ENCODE results near the gene ACP4.

Gene ACP4

DNA sequence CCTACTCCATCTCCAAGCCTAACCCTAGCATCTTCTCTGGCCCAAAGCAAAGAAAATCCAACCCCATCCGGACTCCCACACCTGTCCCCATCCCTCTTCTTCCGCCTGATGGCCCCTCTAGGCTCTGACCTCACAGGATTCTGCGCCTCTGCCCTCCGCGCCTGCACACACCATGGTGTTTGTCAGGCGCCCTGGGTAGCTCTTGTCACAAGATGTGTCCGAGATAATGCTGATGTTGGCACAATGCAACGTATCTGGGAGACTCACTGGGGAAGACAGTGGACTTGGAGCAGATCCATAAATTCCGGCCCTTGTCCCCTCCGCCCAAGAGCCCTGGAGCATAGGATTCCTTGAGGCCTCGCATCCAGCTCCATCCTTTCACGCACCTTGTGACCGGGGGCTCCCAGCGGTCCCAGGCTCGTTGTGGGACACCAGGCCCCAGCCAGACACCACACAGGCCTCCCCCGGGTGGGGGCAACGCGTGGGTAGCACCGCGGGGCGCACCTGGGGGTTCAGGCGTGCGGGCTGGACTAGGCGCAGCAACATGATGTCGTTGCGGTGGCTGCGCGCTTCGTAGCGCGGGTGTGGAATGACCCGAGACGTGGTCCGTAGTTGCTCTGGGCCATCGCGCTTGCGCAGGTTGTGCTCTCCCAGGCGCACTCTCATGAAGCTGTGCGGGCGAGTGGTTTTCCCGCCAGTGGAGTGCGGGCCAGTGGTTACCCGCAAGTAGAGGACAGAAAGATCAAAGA lies 36.5 kb downstream of the ACP4 start:
- no peak overlapping the region for H3K27ac ChIP-seq (ENCODE audit: low read length)
- H3K4me3 ChIP-seq (ENCODE audit: low read length), result no peak overlapping the region
- no peak for TF ChIP-seq EZH2 (optimal IDR thresholded peaks at IDR 0.05; ENCODE audit: low read depth, low read length)
- no peak for TF ChIP-seq EZH2phosphoT487 (IDR thresholded peaks at IDR 0.05; ENCODE audit: low read length)
- TF ChIP-seq CTCF (IDR thresholded peaks at IDR 0.05; ENCODE audit: low read length), result no peak
- no peaks in the 10 kb centered on the region for H3F3A ChIP-seq (ENCODE audit: insufficient read depth, low read length)
- H3K9ac ChIP-seq (ENCODE audit: low read length), result no peak overlapping the region
- no peak overlapping the region for H3K4me2 ChIP-seq (ENCODE audit: low read depth, low read length)
- H3K27me3 ChIP-seq (replicated peaks; ENCODE audit: insufficient read depth, low read length), result peaks cover 88% of the 10 kb centered on the region
- no peak for DNase-seq
- H3K9me2 ChIP-seq (replicated peaks; ENCODE audit: insufficient read depth, low read length), result no peaks in the 10 kb centered on the region
- H4K20me1 ChIP-seq (ENCODE audit: insufficient read depth, low read length), result no peaks in the 10 kb centered on the region
- no peaks in the 10 kb centered on the region for H3K79me2 ChIP-seq (ENCODE audit: low read length)
- H3K36me3 ChIP-seq (replicated peaks; ENCODE audit: insufficient read depth, low read length), result no peaks in the 10 kb centered on the region
- H2AFZ ChIP-seq (ENCODE audit: low read length), result no peak overlapping the region
- H3K9me3 ChIP-seq (replicated peaks; ENCODE audit: insufficient read depth, low read length), result no peaks in the 10 kb centered on the region
- no peaks in the 10 kb centered on the region for H3K4me1 ChIP-seq (ENCODE audit: low read length)

GRCh38 chr19:50827476-50827875 lies 37.3 kb downstream of the ACP4 start:
- Histone ChIP-seq H3K4me3 (ENCODE audit: low read length) (no peak overlapping the region), H3K4me1 (ENCODE audit: low read length) (no peaks in the 10 kb centered on the region), H3K9ac (ENCODE audit: low read length) (no peak overlapping the region), H3K79me2 (ENCODE audit: low read length) (no peaks in the 10 kb centered on the region), H3K36me3 (replicated peaks; ENCODE audit: insufficient read depth, low read length) (no peaks in the 10 kb centered on the region), H3K4me2 (ENCODE audit: low read depth, low read length) (no peak overlapping the region), H3K27ac (ENCODE audit: low read length) (no peak overlapping the region), H3F3A (ENCODE audit: insufficient read depth, low read length) (no peaks in the 10 kb centered on the region), H3K9me3 (replicated peaks; ENCODE audit: insufficient read depth, low read length) (no peaks in the 10 kb centered on the region), H2AFZ (ENCODE audit: low read length) (no peak overlapping the region), H4K20me1 (ENCODE audit: insufficient read depth, low read length) (no peaks in the 10 kb centered on the region), H3K9me2 (replicated peaks; ENCODE audit: insufficient read depth, low read length) (no peaks in the 10 kb centered on the region), H3K27me3 (replicated peaks; ENCODE audit: insufficient read depth, low read length) (peaks cover 87% of the 10 kb centered on the region)
- TF ChIP-seq EZH2phosphoT487 (IDR thresholded peaks at IDR 0.05; ENCODE audit: low read length), result no peak
- TF ChIP-seq CTCF (IDR thresholded peaks at IDR 0.05; ENCODE audit: low read length), result no peak
- no peak for TF ChIP-seq EZH2 (optimal IDR thresholded peaks at IDR 0.05; ENCODE audit: low read depth, low read length)
- no peak for DNase-seq

- Histone ChIP-seq H2AFZ (ENCODE audit: low read length) (no peak overlapping the region), H3K9me3 (replicated peaks; ENCODE audit: insufficient read depth, low read length) (no peaks in the 10 kb centered on the region), H3K4me2 (ENCODE audit: low read depth, low read length) (no peak overlapping the region), H3K9me2 (replicated peaks; ENCODE audit: insufficient read depth, low read length) (no peaks in the 10 kb centered on the region), H3K4me3 (ENCODE audit: low read length) (no peak overlapping the region), H3K4me1 (ENCODE audit: low read length) (no peaks in the 10 kb centered on the region), H4K20me1 (ENCODE audit: insufficient read depth, low read length) (no peaks in the 10 kb centered on the region), H3K79me2 (ENCODE audit: low read length) (no peaks in the 10 kb centered on the region), H3K9ac (ENCODE audit: low read length) (no peak overlapping the region), H3K27ac (ENCODE audit: low read length) (no peak overlapping the region), H3K27me3 (replicated peaks; ENCODE audit: insufficient read depth, low read length) (peaks cover 83% of the 10 kb centered on the region), H3K36me3 (replicated peaks; ENCODE audit: insufficient read depth, low read length) (no peaks in the 10 kb centered on the region), H3F3A (ENCODE audit: insufficient read depth, low read length) (no peaks in the 10 kb centered on the region)
- no peak for TF ChIP-seq CTCF (IDR thresholded peaks at IDR 0.05; ENCODE audit: low read length)
- TF ChIP-seq EZH2 (optimal IDR thresholded peaks at IDR 0.05; ENCODE audit: low read depth, low read length), result no peak
- no peak for TF ChIP-seq EZH2phosphoT487 (IDR thresholded peaks at IDR 0.05; ENCODE audit: low read length)
- DNase-seq, result no peak
These were observed 39.6 kb downstream of the ACP4 start for GRCh38 chr19:50829801-50830200.

Measured in MM.1S (cell line).